Mesenteric fat pad (tissue), 1 donor: Measurements from ENCODE around the gene CSPG4. TPM values are rescaled to one million over a fixed set of nuclear protein-coding genes. Genes with fewer than 3 reads are reported as not detected.
"Not testable (repeated sequence)": the region's sequence is repeated elsewhere in the genome, so short reads cannot be mapped to it uniquely, and the experiment has no call there.

ENCODE experiments used
- DNase-seq: peaks from one replicate; pipeline ENCODE4 v3.0.0-alpha.2; 2020; ENCODE audit warnings: low spot score
- total RNA-seq: library from RNA; stranded (reverse); fragmentation: NEBNext Ultra II Directional; extraction: Animal tissue kit (Norgen Biotek cat#: 25700); gene quantifications from one replicate; pipeline ENCODE4 v1.2.1, GENCODE V29; 2021
- donor health status: DM: yes; HTN: yes; CAD: no.

Gene CSPG4
- total RNA-seq, 1 donor from 2014 or later = 105 TPM

GRCh38 chr15:75689429-75689828 is 23.2 kb downstream of the CSPG4 start:
- not testable (repeated sequence) for DNase-seq

GRCh38 chr15:75688831-75689230 is 23.8 kb downstream of the CSPG4 start:
- DNase-seq = no peak

GRCh38 chr15:75688278-75688557 is 24.4 kb downstream of the CSPG4 start:
- DNase-seq = no peak

- DNase-seq = no peak
Measured at GRCh38 chr15:75687486-75688277, 25.0 kb downstream of the CSPG4 start.

GRCh38 chr15:75686212-75686642 is 26.4 kb downstream of the CSPG4 start:
- not testable (repeated sequence) for DNase-seq

GRCh38 chr15:75685195-75685594 is 27.5 kb downstream of the CSPG4 start:
- no peak for DNase-seq

GRCh38 chr15:75684648-75685047 is 28.0 kb downstream of the CSPG4 start:
- no peak for DNase-seq

GRCh38 chr15:75683646-75684312 is 28.9 kb downstream of the CSPG4 start:
- not testable (repeated sequence) for DNase-seq

GRCh38 chr15:75682181-75683135 is 30.2 kb downstream of the CSPG4 start:
- DNase-seq = no peak

GRCh38 chr15:75680007-75680789 is 32.5 kb downstream of the CSPG4 start:
- DNase-seq = no peak

GRCh38 chr15:75678324-75678690 is 34.3 kb downstream of the CSPG4 start:
- DNase-seq = not testable (repeated sequence)

GRCh38 chr15:75677465-75678323 is 35.0 kb downstream of the CSPG4 start:
- no peak for DNase-seq

GRCh38 chr15:75676688-75677464 is 35.8 kb downstream of the CSPG4 start:
- DNase-seq = no peak

GRCh38 chr15:75675579-75676404 is 36.9 kb downstream of the CSPG4 start:
- DNase-seq = no peak

GRCh38 chr15:75674366-75674765 is 38.3 kb downstream of the CSPG4 start:
- no peak for DNase-seq

- no peak for DNase-seq
Measured at GRCh38 chr15:75673426-75674235, 39.0 kb downstream of the CSPG4 start.

- DNase-seq = no peak
Measured at GRCh38 chr15:75672646-75673425, 39.8 kb downstream of the CSPG4 start.
